ENCODE measurements around the gene CRAT. TPM values are rescaled to one million over a fixed set of nuclear protein-coding genes. Genes with fewer than 3 reads are reported as not detected.
"Not testable (repeated sequence)": the region's sequence is repeated elsewhere in the genome, so short reads cannot be mapped to it uniquely, and the experiment has no call there.

Gene CRAT
- total RNA-seq, 1 experiment from 2014 or later = 14.5 TPM

- ChIA-PET POLR2A (interaction anchor here (0.6 to 3.0 kb wide), 6 partner anchors 9 to 596 kb away, joined by 3 to 13 read pairs (median 5); partner anchors contain the start of genes DOLPP1 and IER5L), CTCF (interaction anchor here (0.5 to 7.2 kb wide), 22 partner anchors 9 to 655 kb away, joined by 3 to 96 read pairs (median 5); partner anchors contain the start of genes C9orf50 and NTMT1)
- H3K36me3 Mint-ChIP-seq (ENCODE audit: insufficient read depth, unreplicated experiment) = peaks cover 59% of the 10 kb centered on the region
- no peaks in the 10 kb centered on the region for H3K9me3 Mint-ChIP-seq (ENCODE audit: unreplicated experiment)
- H3K4me1 Mint-ChIP-seq (ENCODE audit: insufficient read depth, unreplicated experiment) = no peaks in the 10 kb centered on the region
- H3K4me3 Mint-ChIP-seq (ENCODE audit: unreplicated experiment) = no peak overlapping the region
- no peaks in the 10 kb centered on the region for H3K27me3 Mint-ChIP-seq (ENCODE audit: insufficient read depth, unreplicated experiment)
- no peak overlapping the region for H3K27ac Mint-ChIP-seq (ENCODE audit: low read depth, unreplicated experiment)
- no TSS peak for BruUV-seq (replicated peaks)
- no peak for TF ChIP-seq CTCF (IDR thresholded peaks at IDR 0.05; ENCODE audit: unreplicated experiment)
- DNase-seq (ENCODE audit: unreplicated experiment) = no peak
- intact Hi-C loops (cut with micrococcal nuclease) = loop anchor here (2.0 kb wide), 1 partner anchor 480 kb away; no protein-coding TSS in a partner anchor
Observed at GRCh38 chr9:129130791-129131190, 20.2 kb upstream of the CRAT start.

- intact Hi-C loops (cut with micrococcal nuclease) = loop anchor here (2.0 kb wide), 1 partner anchor 481 kb away; no protein-coding TSS in a partner anchor
- BruUV-seq (replicated peaks); H3K27me3 Mint-ChIP-seq (ENCODE audit: insufficient read depth, unreplicated experiment); DNase-seq (ENCODE audit: unreplicated experiment); H3K4me1 Mint-ChIP-seq (ENCODE audit: insufficient read depth, unreplicated experiment); H3K27ac Mint-ChIP-seq (ENCODE audit: low read depth, unreplicated experiment); H3K9me3 Mint-ChIP-seq (ENCODE audit: unreplicated experiment); H3K4me3 Mint-ChIP-seq (ENCODE audit: unreplicated experiment): not testable (repeated sequence)
- POLR2A ChIA-PET = interaction anchor here (0.5 to 3.0 kb wide), 7 partner anchors 10 to 572 kb away, joined by 3 to 9 read pairs (median 5); partner anchors contain the start of genes DOLPP1 and IER5L
- CTCF ChIA-PET = interaction anchor here (0.5 to 7.2 kb wide), 18 partner anchors 8 to 769 kb away, joined by 3 to 96 read pairs (median 5); partner anchors contain the start of genes C9orf50 and NTMT1
- peaks cover 59% of the 10 kb centered on the region for H3K36me3 Mint-ChIP-seq (ENCODE audit: insufficient read depth, unreplicated experiment)
Observed at GRCh38 chr9:129130271-129130670, 19.7 kb upstream of the CRAT start.

- Mint-ChIP-seq H3K36me3 (ENCODE audit: insufficient read depth, unreplicated experiment) (peaks cover 55% of the 10 kb centered on the region), H3K4me3 (ENCODE audit: unreplicated experiment) (no peak overlapping the region), H3K9me3 (ENCODE audit: unreplicated experiment) (no peaks in the 10 kb centered on the region), H3K27me3 (ENCODE audit: insufficient read depth, unreplicated experiment) (no peaks in the 10 kb centered on the region), H3K27ac (ENCODE audit: low read depth, unreplicated experiment) (no peak overlapping the region), H3K4me1 (ENCODE audit: insufficient read depth, unreplicated experiment) (no peaks in the 10 kb centered on the region)
- ChIA-PET CTCF (interaction anchor here (3.3 to 3.9 kb wide), 3 partner anchors 11 to 483 kb away, joined by 8 to 32 read pairs (median 13); no protein-coding TSS in a partner anchor), POLR2A (interaction anchor here (0.7 kb wide), 1 partner anchor 912 kb away, joined by 3 read pairs; no protein-coding TSS in a partner anchor)
- no peak for TF ChIP-seq CTCF (IDR thresholded peaks at IDR 0.05; ENCODE audit: unreplicated experiment)
- no peak for DNase-seq (ENCODE audit: unreplicated experiment)
- no TSS peak for BruUV-seq (replicated peaks)
- intact Hi-C loops (cut with micrococcal nuclease) = no loop called here
Observed at GRCh38 chr9:129128689-129129088, 18.1 kb upstream of the CRAT start.

GRCh38 chr9:129126749-129127618 is 16.4 kb upstream of the CRAT start:
- no TSS peak for BruUV-seq (replicated peaks)
- POLR2A ChIA-PET = interaction anchor here (1.7 to 2.9 kb wide), 3 partner anchors 12 to 49 kb away, joined by 5 to 20 read pairs (median 19); no protein-coding TSS in a partner anchor
- CTCF ChIA-PET = interaction anchor here (0.7 to 3.3 kb wide), 4 partner anchors 8 to 484 kb away, joined by 3 to 8 read pairs (median 5); no protein-coding TSS in a partner anchor
- no peak for TF ChIP-seq CTCF (IDR thresholded peaks at IDR 0.05; ENCODE audit: unreplicated experiment)
- Mint-ChIP-seq H3K27ac (ENCODE audit: low read depth, unreplicated experiment) (no peak overlapping the region), H3K9me3 (ENCODE audit: unreplicated experiment) (no peaks in the 10 kb centered on the region), H3K36me3 (ENCODE audit: insufficient read depth, unreplicated experiment) (peaks cover 67% of the 10 kb centered on the region), H3K4me3 (ENCODE audit: unreplicated experiment) (no peak overlapping the region), H3K4me1 (ENCODE audit: insufficient read depth, unreplicated experiment) (peaks cover under 1% of the 10 kb centered on the region), H3K27me3 (ENCODE audit: insufficient read depth, unreplicated experiment) (no peaks in the 10 kb centered on the region)
- DNase-seq (ENCODE audit: unreplicated experiment) = no peak
- intact Hi-C loops (cut with micrococcal nuclease) = no loop called here

Measured in MCF 10A (cell line).